GM20000 (cell line): Measurements from ENCODE around the gene SLC25A47.
A peak's percentile ranks its signal among the peaks of the same experiment; 100 is the strongest.

Experiments used
- DNase-seq: peaks from one replicate; pipeline ENCODE4 v3.0.0; 2012; ENCODE audit warnings: low spot score
- CTCF ChIP-seq: IDR thresholded peaks from 2 replicates; pipeline ENCODE4 v1.5.1; 2012; ENCODE audit warnings: mild to moderate bottlenecking, control low read depth; ENCODE audit errors: extremely low read depth, missing control alignments

SLC25A47 gene

GRCh38 chr14:100323121-100323941 is at the start of gene SLC25A47:
Gene SLC25A47 (plus strand): TSS chr14:100323339. CDS start chr14:100323415, 76 bp downstream.
- no peak for DNase-seq
- no peak for TF ChIP-seq CTCF

- TF ChIP-seq CTCF, result no peak
- DNase-seq, result no peak
These were observed 48.9 kb upstream of the SLC25A47 start for GRCh38 chr14:100274250-100274649.

GRCh38 chr14:100275214-100275613 is 47.9 kb upstream of the SLC25A47 start:
- no peak for DNase-seq
- TF ChIP-seq CTCF, result no peak

GRCh38 chr14:100278702-100279101 is 44.4 kb upstream of the SLC25A47 start:
- DNase-seq, result peak; percentile 42
- no peak for TF ChIP-seq CTCF

GRCh38 chr14:100279133-100279532 is 44.0 kb upstream of the SLC25A47 start:
- no peak for DNase-seq
- TF ChIP-seq CTCF, result no peak

GRCh38 chr14:100279563-100279962 is 43.6 kb upstream of the SLC25A47 start:
- DNase-seq, result no peak
- no peak for TF ChIP-seq CTCF

GRCh38 chr14:100281286-100282082 is 41.7 kb upstream of the SLC25A47 start:
- TF ChIP-seq CTCF, result no peak
- DNase-seq, result no peak
